Upper lobe of left lung (tissue), 4 donors: Measurements from ENCODE around the gene GNL2.
"Not testable (repeated sequence)": the region's sequence is repeated elsewhere in the genome, so short reads cannot be mapped to it uniquely, and the experiment has no call there.

Source experiments
- EP300 ChIP-seq, 4 donors: sonication (generic); formaldehyde crosslinking; IDR thresholded peaks; one replicate each; pipeline ENCODE4 v1.5.1; 2017; ENCODE audit warnings: antibody characterized with exemption in 4 of 4, control low read depth in 2 of 4
- POLR2AphosphoS5 ChIP-seq, 2 donors: sonication (generic); formaldehyde crosslinking; IDR thresholded peaks; one replicate each; pipeline ENCODE4 v1.5.1; 2017; ENCODE audit warnings: antibody characterized with exemption in 2 of 2
- TF ChIP-seq, protein P1 (sequence below), 6 experiments: fragments of 450-650 bp in 4 of 6; fragments of 200-600 bp in 2 of 6; sonication (generic) in 2 of 6; IDR thresholded peaks; one replicate each; pipeline ENCODE4 v1.5.1; 2016 to 2019; ENCODE audit warnings: antibody characterized with exemption in 6 of 6

DNA sequence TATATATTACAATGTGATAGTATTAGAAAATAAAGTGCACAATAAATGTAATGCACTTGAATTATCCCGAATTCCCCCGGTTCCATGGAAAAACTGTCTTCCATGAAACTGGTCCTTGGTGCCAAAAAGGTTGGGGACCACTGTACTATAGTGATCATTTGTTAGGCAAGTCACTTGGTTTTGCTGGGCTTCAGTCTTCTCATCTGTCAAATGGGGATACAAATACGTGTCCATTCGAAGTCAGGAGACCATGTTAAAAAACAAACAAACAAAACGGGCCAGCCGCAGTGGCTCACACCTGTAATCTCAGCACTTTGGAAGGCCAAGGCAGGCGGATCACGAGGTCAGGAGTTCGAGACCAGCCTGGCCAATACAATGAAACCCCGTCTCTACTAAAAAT, 56.6 kb downstream of the GNL2 start:
- not testable (repeated sequence) for TF ChIP-seq POLR2AphosphoS5, EP300 (IDR thresholded peaks at IDR 0.05)
- TF ChIP-seq, protein P1, sequence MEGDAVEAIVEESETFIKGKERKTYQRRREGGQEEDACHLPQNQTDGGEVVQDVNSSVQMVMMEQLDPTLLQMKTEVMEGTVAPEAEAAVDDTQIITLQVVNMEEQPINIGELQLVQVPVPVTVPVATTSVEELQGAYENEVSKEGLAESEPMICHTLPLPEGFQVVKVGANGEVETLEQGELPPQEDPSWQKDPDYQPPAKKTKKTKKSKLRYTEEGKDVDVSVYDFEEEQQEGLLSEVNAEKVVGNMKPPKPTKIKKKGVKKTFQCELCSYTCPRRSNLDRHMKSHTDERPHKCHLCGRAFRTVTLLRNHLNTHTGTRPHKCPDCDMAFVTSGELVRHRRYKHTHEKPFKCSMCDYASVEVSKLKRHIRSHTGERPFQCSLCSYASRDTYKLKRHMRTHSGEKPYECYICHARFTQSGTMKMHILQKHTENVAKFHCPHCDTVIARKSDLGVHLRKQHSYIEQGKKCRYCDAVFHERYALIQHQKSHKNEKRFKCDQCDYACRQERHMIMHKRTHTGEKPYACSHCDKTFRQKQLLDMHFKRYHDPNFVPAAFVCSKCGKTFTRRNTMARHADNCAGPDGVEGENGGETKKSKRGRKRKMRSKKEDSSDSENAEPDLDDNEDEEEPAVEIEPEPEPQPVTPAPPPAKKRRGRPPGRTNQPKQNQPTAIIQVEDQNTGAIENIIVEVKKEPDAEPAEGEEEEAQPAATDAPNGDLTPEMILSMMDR (IDR thresholded peaks at IDR 0.05), result not testable (repeated sequence)
